ENCODE measurements around the gene AGPAT3.

DNA sequence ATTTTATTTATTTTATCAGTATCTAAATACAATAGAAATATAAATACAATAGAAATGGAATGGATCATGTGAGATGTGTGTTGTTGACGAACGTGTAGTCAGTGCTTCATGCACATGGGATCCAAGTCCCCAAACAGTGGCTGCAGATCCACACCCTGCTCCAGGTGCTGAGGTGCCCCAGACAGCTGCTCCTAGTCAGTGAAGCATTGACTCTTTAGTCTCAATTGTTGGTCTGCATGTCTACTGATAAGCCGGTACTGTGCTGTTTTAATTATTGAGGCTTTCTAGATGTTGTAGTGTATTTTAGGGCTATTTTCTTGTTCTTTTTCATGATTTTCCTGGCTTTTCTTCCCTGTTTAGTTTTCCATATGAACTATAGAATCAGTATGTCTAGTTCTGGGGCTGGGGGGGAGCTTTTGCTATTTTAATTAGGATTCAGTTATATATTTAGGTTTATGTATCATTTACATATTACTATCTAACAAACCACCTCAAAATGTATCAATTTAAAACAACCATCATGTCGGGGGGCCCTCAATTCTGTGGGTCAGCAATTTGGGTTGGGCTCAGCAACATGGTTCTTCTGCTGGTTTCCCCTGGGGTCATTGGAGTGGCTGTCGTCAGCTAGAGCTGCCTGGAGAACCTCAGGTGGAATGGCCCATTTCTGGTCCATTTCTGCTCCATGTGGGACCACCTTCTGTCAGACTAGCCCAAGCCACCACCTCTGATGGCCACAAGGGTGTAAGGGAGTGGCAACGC lies 83.9 kb downstream of the AGPAT3 start:
- no peak for TF ChIP-seq MAX (IDR thresholded peaks at IDR 0.05)
- TF ChIP-seq, protein P1, sequence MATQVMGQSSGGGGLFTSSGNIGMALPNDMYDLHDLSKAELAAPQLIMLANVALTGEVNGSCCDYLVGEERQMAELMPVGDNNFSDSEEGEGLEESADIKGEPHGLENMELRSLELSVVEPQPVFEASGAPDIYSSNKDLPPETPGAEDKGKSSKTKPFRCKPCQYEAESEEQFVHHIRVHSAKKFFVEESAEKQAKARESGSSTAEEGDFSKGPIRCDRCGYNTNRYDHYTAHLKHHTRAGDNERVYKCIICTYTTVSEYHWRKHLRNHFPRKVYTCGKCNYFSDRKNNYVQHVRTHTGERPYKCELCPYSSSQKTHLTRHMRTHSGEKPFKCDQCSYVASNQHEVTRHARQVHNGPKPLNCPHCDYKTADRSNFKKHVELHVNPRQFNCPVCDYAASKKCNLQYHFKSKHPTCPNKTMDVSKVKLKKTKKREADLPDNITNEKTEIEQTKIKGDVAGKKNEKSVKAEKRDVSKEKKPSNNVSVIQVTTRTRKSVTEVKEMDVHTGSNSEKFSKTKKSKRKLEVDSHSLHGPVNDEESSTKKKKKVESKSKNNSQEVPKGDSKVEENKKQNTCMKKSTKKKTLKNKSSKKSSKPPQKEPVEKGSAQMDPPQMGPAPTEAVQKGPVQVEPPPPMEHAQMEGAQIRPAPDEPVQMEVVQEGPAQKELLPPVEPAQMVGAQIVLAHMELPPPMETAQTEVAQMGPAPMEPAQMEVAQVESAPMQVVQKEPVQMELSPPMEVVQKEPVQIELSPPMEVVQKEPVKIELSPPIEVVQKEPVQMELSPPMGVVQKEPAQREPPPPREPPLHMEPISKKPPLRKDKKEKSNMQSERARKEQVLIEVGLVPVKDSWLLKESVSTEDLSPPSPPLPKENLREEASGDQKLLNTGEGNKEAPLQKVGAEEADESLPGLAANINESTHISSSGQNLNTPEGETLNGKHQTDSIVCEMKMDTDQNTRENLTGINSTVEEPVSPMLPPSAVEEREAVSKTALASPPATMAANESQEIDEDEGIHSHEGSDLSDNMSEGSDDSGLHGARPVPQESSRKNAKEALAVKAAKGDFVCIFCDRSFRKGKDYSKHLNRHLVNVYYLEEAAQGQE (IDR thresholded peaks at IDR 0.05) = no peak
